ENCODE measurements around the gene SLC49A3.

GRCh38 chr4:733631-733980, 44.7 kb upstream of the SLC49A3 start:
- TF ChIP-seq CTCF (IDR thresholded peaks at IDR 0.05; ENCODE audit: poor library complexity, severe bottlenecking) (no peak), EZH2 (IDR thresholded peaks at IDR 0.05; ENCODE audit: borderline replicate concordance, insufficient read depth, low read length, poor library complexity, severe bottlenecking) (no peak), MXI1 (conservative IDR thresholded peaks at IDR 0.05; ENCODE audit: poor library complexity, severe bottlenecking) (no peak), EP300 (conservative IDR thresholded peaks at IDR 0.05; ENCODE audit: poor library complexity, severe bottlenecking) (no peak), REST (IDR thresholded peaks at IDR 0.05; ENCODE audit: borderline replicate concordance) (no peak), RAD21 (conservative IDR thresholded peaks at IDR 0.05) (no peak)

Measured in neural cell (in vitro differentiated cells).